Dendritic cell treated with granulocyte-macrophage colony-stimulating factor and Interleukin-4, amounts not matched to agents 40 ng/mL and 50 ng/mL, for 4 days (primary cell): ENCODE data around the gene LRRN4CL.

Source experiments
- H3K27ac Mint-ChIP-seq: one replicate; pipeline ENCODE4 v1.8.0; 2022; ENCODE audit warnings: mild to moderate bottlenecking, mixed read lengths
- H3K27me3 Mint-ChIP-seq: one replicate; pipeline ENCODE4 v1.8.0; 2022; ENCODE audit warnings: mild to moderate bottlenecking, mixed read lengths
- H3K36me3 Mint-ChIP-seq: one replicate; pipeline ENCODE4 v1.8.0; 2022; ENCODE audit warnings: low read depth, mixed read lengths
- H3K4me1 Mint-ChIP-seq: one replicate; pipeline ENCODE4 v1.8.0; 2022; ENCODE audit warnings: low read depth, mixed read lengths
- H3K4me3 Mint-ChIP-seq: one replicate; pipeline ENCODE4 v1.8.0; 2022; ENCODE audit warnings: mild to moderate bottlenecking, moderate library complexity, mixed read lengths
- H3K9me3 Mint-ChIP-seq: one replicate; pipeline ENCODE4 v1.8.0; 2022; ENCODE audit warnings: mixed read lengths
- intact Hi-C: fragments of 100-400 bp; cut with micrococcal nuclease; formaldehyde crosslinking; loops from one replicate; pipeline ENCODE4 v1.15.0; 2022

Gene LRRN4CL

GRCh38 chr11:62644220-62644619 lies 45.1 kb downstream of the LRRN4CL start:
- H3K27me3 Mint-ChIP-seq = no peaks in the 10 kb centered on the region
- H3K9me3 Mint-ChIP-seq = no peaks in the 10 kb centered on the region
- no peak overlapping the region for H3K4me3 Mint-ChIP-seq
- peaks cover 75% of the 10 kb centered on the region for H3K36me3 Mint-ChIP-seq
- H3K4me1 Mint-ChIP-seq = peaks cover 40% of the 10 kb centered on the region
- intact Hi-C loops = no loop called here
- no peak overlapping the region for H3K27ac Mint-ChIP-seq
